Right lung (tissue), 5 donors: ENCODE measurements around the gene ZNF627. TPM values are rescaled to one million over a fixed set of nuclear protein-coding genes. Genes with fewer than 3 reads are reported as not detected.

ENCODE experiments used
- polyA plus RNA-seq, 5 donors: library from polyadenylated mRNA; unstranded; fragments of 120-200 nt; gene quantifications; one replicate each; pipeline versions ENCODE4 v1.2.1 to v1.2.3, GENCODE V29; 2013; ENCODE audit warnings: inconsistent platforms in 1 of 5, low replicate concordance in 1 of 5; ENCODE audit not compliant: insufficient read length in 5 of 5, insufficient read depth in 1 of 5

Gene ZNF627
- polyA plus RNA-seq, 5 donors = 29.8 to 43.8 (median 37.0) TPM

Other genes with a start within 250 kb of the ZNF627 start
- 10 to 100 TPM; 16.2 to 32.3 (median 22.1) TPM for gene PLPPR2, start 242.1 kb upstream of the ZNF627 start, polyA plus RNA-seq
- 1 to 10 TPM; 2.0 to 3.5 (median 2.2) TPM for gene SWSAP1, start 222.8 kb upstream of the ZNF627 start, polyA plus RNA-seq
- 10 to 100 TPM; 22.1 to 32.5 (median 27.2) TPM for gene EPOR, start 213.2 kb upstream of the ZNF627 start, polyA plus RNA-seq
- 10 to 100 TPM; 39.4 to 57.9 (median 50.5) TPM for gene RGL3, start 178.2 kb upstream of the ZNF627 start, polyA plus RNA-seq
- 1 to 10 TPM in 4 of 5 donors, under 1 TPM in 1; 0.59 to 2.5 (median 2.4) TPM for gene ODAD3, start 162.4 kb upstream of the ZNF627 start, polyA plus RNA-seq
- gene PRKCSH, start 161.8 kb upstream of the ZNF627 start, polyA plus RNA-seq = 100 to 1,000 TPM; 223 to 345 (median 265) TPM
- under 1 TPM in 4 of 5 donors, not detected in 1; 0.05 to 0.19 (median 0.11) TPM for gene ELAVL3, start 116.4 kb upstream of the ZNF627 start, polyA plus RNA-seq
- gene ZNF653, start 91.6 kb upstream of the ZNF627 start, polyA plus RNA-seq = 1 to 10 TPM; 7.4 to 9.6 (median 8.5) TPM
- gene ECSIT, start 68.3 kb upstream of the ZNF627 start, polyA plus RNA-seq = 10 to 100 TPM; 26.9 to 44.8 (median 32.0) TPM
- gene CNN1, start 58.6 kb upstream of the ZNF627 start, polyA plus RNA-seq = 10 to 100 TPM in 2 of 5 donors, 1 to 10 TPM in 3; 4.2 to 21.1 (median 9.8) TPM
- 10 to 100 TPM; 38.5 to 60.3 (median 39.3) TPM for gene ELOF1, start 38.3 kb upstream of the ZNF627 start, polyA plus RNA-seq
- gene ACP5, start 19.8 kb upstream of the ZNF627 start, polyA plus RNA-seq = 1 to 10 TPM; 2.6 to 4.4 (median 3.5) TPM
- 10 to 100 TPM in 2 of 5 donors, 1 to 10 TPM in 3; 7.0 to 11.0 (median 9.0) TPM for gene ZNF823, start 141.5 kb downstream of the ZNF627 start, polyA plus RNA-seq
- gene ZNF441, start 169.5 kb downstream of the ZNF627 start, polyA plus RNA-seq = 10 to 100 TPM in 4 of 5 donors, 1 to 10 TPM in 1; 8.1 to 16.3 (median 12.3) TPM
- 10 to 100 TPM in 1 of 5 donors, 1 to 10 TPM in 4; 6.3 to 11.8 (median 8.3) TPM for gene ZNF491, start 201.0 kb downstream of the ZNF627 start, polyA plus RNA-seq
- gene ZNF440, start 216.8 kb downstream of the ZNF627 start, polyA plus RNA-seq = 10 to 100 TPM; 15.3 to 25.4 (median 23.2) TPM